GM12864 (cell line): ENCODE measurements around the gene C3orf22.
A peak's percentile ranks its signal among the peaks of the same experiment; 100 is the strongest.

ENCODE experiments used
- DNase-seq: peaks from one replicate; pipeline ENCODE4 v3.0.0-alpha.2; 2011; ENCODE audit warnings: low read depth
- H3K4me3 ChIP-seq: 2 replicates; pipeline ENCODE4 v1.5.1; 2011; ENCODE audit warnings: mild to moderate bottlenecking, low read depth, low read length, control low read depth
- TF ChIP-seq, protein P1 (sequence below): IDR thresholded peaks from 2 replicates; pipeline ENCODE4 v1.5.1; 2011; ENCODE audit warnings: low read depth, mild to moderate bottlenecking, moderate library complexity, low read length, control low read depth, inconsistent platforms; ENCODE audit errors: missing control alignments

C3orf22 gene

DNA sequence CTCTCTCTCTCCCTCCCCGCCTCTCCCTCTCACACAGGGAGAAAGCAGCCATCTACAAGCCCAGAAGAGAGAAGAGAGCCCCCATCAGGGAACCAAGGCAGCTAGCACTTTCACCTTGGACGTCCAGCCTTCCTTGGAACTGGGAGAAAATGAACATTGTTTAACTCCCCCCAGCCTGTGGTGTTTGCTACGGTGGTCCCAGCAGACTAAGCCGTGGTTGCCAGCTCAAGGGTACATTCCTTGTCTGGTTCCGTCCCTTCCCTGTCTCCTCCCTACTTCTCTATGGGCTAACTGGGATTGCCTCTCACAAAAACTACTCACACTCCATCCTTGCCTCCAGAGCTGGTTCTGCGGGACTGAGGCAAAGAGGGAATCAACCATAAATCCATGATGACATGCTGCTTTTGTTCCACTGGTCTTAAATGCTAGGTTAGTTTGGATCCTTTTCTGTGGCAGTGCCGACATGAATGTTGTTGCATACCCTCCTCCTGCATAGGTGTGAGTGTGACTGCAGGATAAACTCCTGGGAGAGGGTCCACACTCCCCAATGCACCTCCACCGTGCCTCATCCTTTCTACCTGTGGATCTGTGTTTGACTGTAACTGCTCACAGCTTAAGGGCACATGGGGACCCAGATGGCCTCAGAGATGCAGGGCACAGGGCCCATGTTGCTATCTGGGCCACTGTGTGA is 12.0 kb downstream of the C3orf22 start:
- no peak for DNase-seq
- no peak overlapping the region for H3K4me3 ChIP-seq
- TF ChIP-seq, protein P1, sequence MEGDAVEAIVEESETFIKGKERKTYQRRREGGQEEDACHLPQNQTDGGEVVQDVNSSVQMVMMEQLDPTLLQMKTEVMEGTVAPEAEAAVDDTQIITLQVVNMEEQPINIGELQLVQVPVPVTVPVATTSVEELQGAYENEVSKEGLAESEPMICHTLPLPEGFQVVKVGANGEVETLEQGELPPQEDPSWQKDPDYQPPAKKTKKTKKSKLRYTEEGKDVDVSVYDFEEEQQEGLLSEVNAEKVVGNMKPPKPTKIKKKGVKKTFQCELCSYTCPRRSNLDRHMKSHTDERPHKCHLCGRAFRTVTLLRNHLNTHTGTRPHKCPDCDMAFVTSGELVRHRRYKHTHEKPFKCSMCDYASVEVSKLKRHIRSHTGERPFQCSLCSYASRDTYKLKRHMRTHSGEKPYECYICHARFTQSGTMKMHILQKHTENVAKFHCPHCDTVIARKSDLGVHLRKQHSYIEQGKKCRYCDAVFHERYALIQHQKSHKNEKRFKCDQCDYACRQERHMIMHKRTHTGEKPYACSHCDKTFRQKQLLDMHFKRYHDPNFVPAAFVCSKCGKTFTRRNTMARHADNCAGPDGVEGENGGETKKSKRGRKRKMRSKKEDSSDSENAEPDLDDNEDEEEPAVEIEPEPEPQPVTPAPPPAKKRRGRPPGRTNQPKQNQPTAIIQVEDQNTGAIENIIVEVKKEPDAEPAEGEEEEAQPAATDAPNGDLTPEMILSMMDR: no peak

DNA sequence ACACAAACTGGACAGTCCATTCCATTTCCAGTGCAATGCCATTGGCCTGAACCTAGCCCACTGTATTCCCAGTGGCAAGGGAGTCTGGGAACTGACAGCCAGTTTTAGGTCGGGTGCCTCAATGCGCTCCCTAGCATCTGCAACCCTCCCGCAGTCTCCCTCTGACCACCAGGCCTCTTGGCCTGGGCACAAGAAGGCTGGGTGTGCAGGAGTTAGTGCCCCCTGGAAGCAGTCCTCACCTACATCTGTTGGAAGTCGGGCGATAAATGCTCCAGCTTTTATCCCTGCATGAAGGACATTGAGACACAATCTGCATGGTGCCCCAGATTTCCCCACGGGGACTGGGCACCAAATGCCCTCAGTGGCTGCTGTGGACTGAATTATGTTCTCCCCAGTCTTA is 12.7 kb downstream of the C3orf22 start:
- TF ChIP-seq, protein P1: no peak
- DNase-seq: no peak
- H3K4me3 ChIP-seq: no peak overlapping the region

- TF ChIP-seq, protein P1: no peak
- no peak overlapping the region for H3K4me3 ChIP-seq
- no peak for DNase-seq
Observed at GRCh38 chr3:126545544-126545943, 13.2 kb downstream of the C3orf22 start.

GRCh38 chr3:126544596-126545281 is 14.0 kb downstream of the C3orf22 start:
- peak; percentile 2 for DNase-seq
- TF ChIP-seq, protein P1: no peak
- no peak overlapping the region for H3K4me3 ChIP-seq

GRCh38 chr3:126543457-126544061 is 15.2 kb downstream of the C3orf22 start:
- DNase-seq: no peak
- TF ChIP-seq, protein P1: no peak
- H3K4me3 ChIP-seq: no peak overlapping the region

GRCh38 chr3:126542340-126543241 is 16.1 kb downstream of the C3orf22 start:
- DNase-seq: no peak
- no peak overlapping the region for H3K4me3 ChIP-seq
- TF ChIP-seq, protein P1: no peak
